Parathyroid adenoma (tissue), 2 donors: ENCODE data around the gene COX10.

Source experiments
- H2AFZ ChIP-seq: fragments of 300-600 bp; sonication (generic); one replicate; pipeline ENCODE4 v1.7.0; 2017; ENCODE audit warnings: antibody characterized with exemption, mild to moderate bottlenecking
- H3K27ac ChIP-seq: fragments of 300-600 bp; sonication (generic); one replicate; pipeline ENCODE4 v1.7.0; 2017
- H3K27me3 ChIP-seq: fragments of 300-600 bp; sonication (generic); one replicate; pipeline ENCODE4 v1.7.0; 2017; ENCODE audit warnings: low read length; ENCODE audit not compliant: control insufficient read depth, insufficient read depth
- H3K36me3 ChIP-seq: fragments of 300-600 bp; sonication (generic); one replicate; pipeline ENCODE4 v1.7.0; 2017; ENCODE audit warnings: low read length; ENCODE audit not compliant: control insufficient read depth, insufficient read depth
- H3K4me1 ChIP-seq: fragments of 300-600 bp; sonication (generic); one replicate; pipeline ENCODE4 v1.7.0; 2017; ENCODE audit warnings: control low read depth
- H3K4me2 ChIP-seq: fragments of 300-600 bp; sonication (generic); one replicate; pipeline ENCODE4 v1.7.0; 2017; ENCODE audit warnings: low read length
- H3K4me3 ChIP-seq: fragments of 300-600 bp; sonication (generic); one replicate; pipeline ENCODE4 v1.7.0; 2017; ENCODE audit warnings: low read depth, low read length
- H3K79me2 ChIP-seq: fragments of 300-600 bp; sonication (generic); one replicate; pipeline ENCODE4 v1.7.0; 2017; ENCODE audit warnings: control low read depth
- H3K9ac ChIP-seq: fragments of 300-600 bp; sonication (generic); one replicate; pipeline ENCODE4 v1.7.0; 2017; ENCODE audit warnings: mild to moderate bottlenecking
- H3K9me3 ChIP-seq: fragments of 300-600 bp; sonication (generic); one replicate; pipeline ENCODE4 v1.7.0; 2017; ENCODE audit warnings: low read length; ENCODE audit not compliant: control insufficient read depth
- TF ChIP-seq, protein P1 (sequence below): fragments of 300-600 bp; sonication (generic); IDR thresholded peaks from one replicate; pipeline ENCODE4 v1.7.0; 2017; ENCODE audit warnings: antibody characterized with exemption, mild to moderate bottlenecking
- donor health status: primary hyperparathyroidism.

COX10 gene

DNA sequence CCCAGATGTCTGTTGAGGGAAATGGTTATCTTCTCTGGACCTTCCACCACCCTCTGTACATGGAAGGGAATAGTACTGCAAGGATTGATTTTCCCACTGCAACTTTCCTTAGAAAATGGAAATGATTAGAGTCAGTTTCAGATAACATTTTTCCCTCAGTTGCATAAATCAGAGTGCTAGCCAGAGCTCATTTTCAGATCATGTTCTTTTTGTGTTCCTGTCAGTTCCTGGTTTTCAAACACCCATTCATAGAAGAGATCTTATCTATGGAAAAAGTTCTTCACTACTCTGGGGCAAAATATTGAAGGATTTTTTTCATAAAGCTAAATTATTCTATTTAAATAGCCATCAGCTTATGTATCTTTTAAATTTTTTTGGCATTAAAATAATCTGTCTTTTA lies 11.7 kb upstream of the COX10 start:
- TF ChIP-seq, protein P1, sequence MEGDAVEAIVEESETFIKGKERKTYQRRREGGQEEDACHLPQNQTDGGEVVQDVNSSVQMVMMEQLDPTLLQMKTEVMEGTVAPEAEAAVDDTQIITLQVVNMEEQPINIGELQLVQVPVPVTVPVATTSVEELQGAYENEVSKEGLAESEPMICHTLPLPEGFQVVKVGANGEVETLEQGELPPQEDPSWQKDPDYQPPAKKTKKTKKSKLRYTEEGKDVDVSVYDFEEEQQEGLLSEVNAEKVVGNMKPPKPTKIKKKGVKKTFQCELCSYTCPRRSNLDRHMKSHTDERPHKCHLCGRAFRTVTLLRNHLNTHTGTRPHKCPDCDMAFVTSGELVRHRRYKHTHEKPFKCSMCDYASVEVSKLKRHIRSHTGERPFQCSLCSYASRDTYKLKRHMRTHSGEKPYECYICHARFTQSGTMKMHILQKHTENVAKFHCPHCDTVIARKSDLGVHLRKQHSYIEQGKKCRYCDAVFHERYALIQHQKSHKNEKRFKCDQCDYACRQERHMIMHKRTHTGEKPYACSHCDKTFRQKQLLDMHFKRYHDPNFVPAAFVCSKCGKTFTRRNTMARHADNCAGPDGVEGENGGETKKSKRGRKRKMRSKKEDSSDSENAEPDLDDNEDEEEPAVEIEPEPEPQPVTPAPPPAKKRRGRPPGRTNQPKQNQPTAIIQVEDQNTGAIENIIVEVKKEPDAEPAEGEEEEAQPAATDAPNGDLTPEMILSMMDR: no peak
- Histone ChIP-seq H3K9me3 (no peaks in the 10 kb centered on the region), H3K27ac (no peak overlapping the region), H3K4me3 (no peak overlapping the region), H3K27me3 (no peaks in the 10 kb centered on the region), H3K4me1 (no peaks in the 10 kb centered on the region), H2AFZ (no peak overlapping the region), H3K79me2 (no peaks in the 10 kb centered on the region), H3K36me3 (no peaks in the 10 kb centered on the region), H3K4me2 (no peak overlapping the region), H3K9ac (no peak overlapping the region)

DNA sequence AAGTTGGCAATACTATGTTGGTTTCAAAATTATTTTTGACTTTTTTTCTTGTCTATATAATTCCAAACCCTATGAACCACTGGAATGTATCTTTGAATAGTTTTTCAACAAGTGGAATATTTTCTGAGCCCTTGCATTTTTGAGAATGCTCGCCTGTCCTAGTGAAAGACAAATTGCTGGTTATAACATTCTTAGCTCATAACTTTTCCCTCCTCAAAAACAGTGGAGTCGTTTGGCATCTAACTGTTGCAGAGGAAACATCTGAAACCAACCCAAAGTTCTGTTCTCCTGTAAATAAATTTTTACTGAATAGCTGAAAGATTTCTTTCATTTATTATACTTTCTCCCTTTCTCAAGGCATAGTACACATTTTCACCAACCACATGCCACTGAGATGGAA lies 11.3 kb upstream of the COX10 start:
- Histone ChIP-seq H3K4me1 (no peaks in the 10 kb centered on the region), H3K27ac (no peak overlapping the region), H3K9ac (no peak overlapping the region), H3K4me3 (no peak overlapping the region), H3K79me2 (no peaks in the 10 kb centered on the region), H3K9me3 (no peaks in the 10 kb centered on the region), H3K36me3 (no peaks in the 10 kb centered on the region), H2AFZ (no peak overlapping the region), H3K4me2 (no peak overlapping the region), H3K27me3 (no peaks in the 10 kb centered on the region)
- TF ChIP-seq, protein P1: no peak

DNA sequence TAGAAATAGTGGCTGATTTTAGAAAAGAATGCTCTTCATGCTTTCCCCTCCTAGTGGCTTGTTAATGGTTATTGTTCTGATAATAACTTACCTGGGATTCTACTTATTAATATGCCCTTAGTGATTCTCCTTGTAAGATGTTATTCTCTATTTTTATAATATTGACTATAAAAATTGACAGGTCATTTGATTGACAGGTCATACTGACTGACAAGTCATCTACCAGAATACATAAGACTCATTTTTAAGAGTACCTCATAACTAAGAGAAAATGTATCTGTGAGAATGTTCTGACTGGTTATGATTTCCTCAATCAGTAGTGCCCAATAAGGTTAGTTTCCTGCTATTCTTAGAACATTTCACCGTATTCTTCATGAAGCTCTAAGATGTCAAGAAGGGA lies 8.6 kb upstream of the COX10 start:
- Histone ChIP-seq H3K36me3 (no peaks in the 10 kb centered on the region), H3K4me2 (no peak overlapping the region), H3K4me3 (no peak overlapping the region), H3K27ac (no peak overlapping the region), H3K9me3 (no peaks in the 10 kb centered on the region), H3K9ac (no peak overlapping the region), H3K4me1 (no peaks in the 10 kb centered on the region), H2AFZ (no peak overlapping the region), H3K79me2 (no peaks in the 10 kb centered on the region), H3K27me3 (no peaks in the 10 kb centered on the region)
- TF ChIP-seq, protein P1: no peak

DNA sequence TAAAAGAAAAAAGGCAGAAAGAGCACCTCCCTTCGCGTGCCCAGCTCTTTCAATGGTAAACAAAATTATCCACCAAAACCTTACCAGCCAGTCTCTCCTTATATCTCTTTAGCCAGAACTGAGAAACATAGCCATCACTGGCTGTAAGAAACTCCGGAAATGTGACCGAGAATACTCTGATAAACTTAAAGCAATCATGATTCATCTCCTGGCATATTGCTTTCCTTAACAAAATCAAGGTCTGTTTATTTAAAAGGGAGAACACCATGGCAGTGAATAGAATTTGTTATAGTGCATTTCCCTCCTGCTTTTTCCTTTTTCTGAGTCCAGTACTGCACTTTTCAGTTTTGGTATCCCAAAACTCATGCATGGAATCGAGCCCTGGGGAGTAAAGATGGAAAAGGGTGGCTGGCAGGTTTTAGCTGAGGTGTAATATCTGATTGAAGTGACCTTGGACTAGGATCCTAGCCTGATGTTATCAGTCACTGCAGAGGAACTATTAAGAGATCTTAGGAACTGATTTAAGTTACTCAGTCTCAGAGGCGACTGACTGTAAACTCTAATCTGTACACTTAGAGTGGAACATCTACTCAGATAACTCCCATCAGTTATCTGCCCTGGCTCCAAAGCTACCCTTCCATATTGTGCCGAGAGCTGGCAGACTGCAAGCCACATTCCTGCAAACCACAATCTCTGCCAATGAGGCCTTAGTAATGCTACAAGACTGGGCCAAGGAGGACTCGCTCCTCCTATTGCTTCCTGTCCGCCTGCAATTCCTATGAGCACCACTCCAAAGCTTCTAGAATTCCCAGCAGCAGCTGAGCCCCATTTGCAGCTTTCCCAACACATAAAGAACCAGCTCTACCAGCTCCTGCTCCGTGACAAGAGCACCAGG lies 7.4 kb upstream of the COX10 start:
- Histone ChIP-seq H3K79me2 (no peaks in the 10 kb centered on the region), H3K9me3 (no peaks in the 10 kb centered on the region), H3K4me3 (no peak overlapping the region), H3K4me1 (no peaks in the 10 kb centered on the region), H3K36me3 (no peaks in the 10 kb centered on the region), H2AFZ (no peak overlapping the region), H3K27me3 (no peaks in the 10 kb centered on the region), H3K4me2 (no peak overlapping the region), H3K9ac (no peak overlapping the region), H3K27ac (no peak overlapping the region)
- TF ChIP-seq, protein P1: no peak

DNA sequence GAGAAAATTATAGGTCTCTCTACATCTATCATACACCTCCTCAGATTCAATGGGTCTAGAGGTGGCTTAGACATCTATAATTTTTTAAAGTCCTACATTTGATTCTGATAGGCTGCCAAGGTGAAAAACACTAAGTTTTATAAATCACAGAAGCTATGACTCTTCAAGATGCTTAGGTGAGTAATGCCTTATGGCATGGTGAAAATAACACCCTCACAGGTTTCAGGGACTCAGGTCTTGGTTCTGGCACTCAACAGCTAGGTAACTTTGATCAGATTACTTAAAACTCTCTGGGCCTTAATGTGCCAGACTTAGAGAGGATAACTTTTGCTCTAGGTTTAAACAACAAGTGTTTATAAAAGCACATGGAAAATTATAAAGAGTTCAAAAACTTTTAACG lies 2.0 kb upstream of the COX10 start:
- TF ChIP-seq, protein P1: no peak
- Histone ChIP-seq H2AFZ (no peak overlapping the region), H3K36me3 (no peaks in the 10 kb centered on the region), H3K27ac (no peak overlapping the region), H3K27me3 (no peaks in the 10 kb centered on the region), H3K4me2 (no peak overlapping the region), H3K4me3 (no peak overlapping the region), H3K79me2 (peaks cover 13% of the 10 kb centered on the region), H3K9me3 (no peaks in the 10 kb centered on the region), H3K4me1 (peaks cover 7% of the 10 kb centered on the region), H3K9ac (no peak overlapping the region)
